Measurements from ENCODE around the gene NHLRC4. TPM values are rescaled to one million over a fixed set of nuclear protein-coding genes. Genes with fewer than 3 reads are reported as not detected.

The NHLRC4 gene
- total and polyA plus RNA-seq, 2 of the 13 experiments (the other 11 are each of a cell fraction or from before 2014, with no cell fraction given): 0.40 to 0.59 TPM

DNA sequence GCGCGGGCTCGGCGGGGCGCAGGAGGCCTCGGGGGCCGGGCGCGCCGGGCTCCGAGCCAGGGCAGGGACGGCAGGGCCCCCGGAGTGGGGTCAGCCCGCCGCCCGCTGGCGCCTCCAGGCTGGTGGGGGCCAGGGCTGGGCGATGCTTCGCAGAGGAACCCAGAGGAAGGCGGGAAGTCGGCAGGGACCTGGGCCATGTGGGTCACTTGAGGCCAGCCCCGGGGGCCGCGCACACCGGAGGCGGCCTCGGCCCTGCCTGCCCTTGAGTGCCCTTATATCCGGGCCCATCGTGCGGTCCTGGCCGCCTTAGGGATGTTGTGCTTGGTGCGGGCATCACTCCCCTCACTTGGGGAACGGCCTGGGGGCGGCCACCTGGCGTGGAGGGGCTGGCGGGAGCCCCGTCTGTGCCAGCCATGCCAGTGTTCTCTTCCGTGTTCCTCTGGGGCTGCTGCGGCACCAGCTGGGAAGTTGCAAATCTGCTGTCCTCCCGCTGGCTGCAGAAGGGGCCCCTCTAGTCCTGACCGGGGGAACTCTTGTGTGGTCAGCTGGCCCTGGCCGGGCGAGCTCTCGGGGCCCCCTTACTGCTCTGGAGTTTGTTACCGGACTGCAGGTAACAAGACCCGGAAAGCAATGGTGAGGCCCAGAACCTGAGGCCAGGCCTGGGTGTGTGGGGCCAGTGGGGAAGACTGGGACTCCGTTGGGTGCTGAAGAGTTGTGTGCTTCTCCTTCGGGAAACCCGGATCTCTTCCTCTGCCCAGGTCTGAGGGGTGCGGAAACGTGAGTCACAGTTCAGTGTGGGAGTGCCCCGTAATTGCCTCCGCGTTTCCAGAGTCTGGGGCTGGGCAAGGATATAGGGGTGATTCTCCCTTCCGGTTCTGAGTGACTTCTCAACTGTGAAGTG is 38.4 kb upstream of the NHLRC4 start (continued):
- no peak for TF ChIP-seq SRSF1 (optimal IDR thresholded peaks at IDR 0.05; ENCODE audit: low read depth, low read length)
- TF ChIP-seq KMT2B (CRISPR knock-in tag; IDR thresholded peaks at IDR 0.05): peak; percentile 42; the same call in 1 of the 2 replicates
- peak; percentile 32; the same call in 1 of the 2 replicates for TF ChIP-seq ZNF501 (CRISPR knock-in tag; IDR thresholded peaks at IDR 0.05)
- TF ChIP-seq ZBTB40 (IDR thresholded peaks at IDR 0.05): no peak
- TF ChIP-seq ZBTB40 (CRISPR knock-in tag; IDR thresholded peaks at IDR 0.05): peak; percentile 63; the same call in 1 of the 2 replicates
- TF ChIP-seq ZSCAN31 (CRISPR knock-in tag; IDR thresholded peaks at IDR 0.05; ENCODE audit: low read depth): 0 out of 2 replicates have a peak, but pooled peaks have one; percentile 67
- no peak for TF ChIP-seq SIX1 (CRISPR knock-in tag; IDR thresholded peaks at IDR 0.05; ENCODE audit: borderline replicate concordance)
- TF ChIP-seq ETV6 (CRISPR knock-in tag; conservative IDR thresholded peaks at IDR 0.05): peak; percentile 34; the same call in 1 of the 2 replicates
- peak; percentile 64 for TF ChIP-seq RBFOX2 (IDR thresholded peaks at IDR 0.05; ENCODE audit: low read depth, low read length)
- TF ChIP-seq SP4 (CRISPR knock-in tag; IDR thresholded peaks at IDR 0.05): 0 out of 2 replicates have a peak, but pooled peaks have one; percentile 16
- TF ChIP-seq, protein P1, sequence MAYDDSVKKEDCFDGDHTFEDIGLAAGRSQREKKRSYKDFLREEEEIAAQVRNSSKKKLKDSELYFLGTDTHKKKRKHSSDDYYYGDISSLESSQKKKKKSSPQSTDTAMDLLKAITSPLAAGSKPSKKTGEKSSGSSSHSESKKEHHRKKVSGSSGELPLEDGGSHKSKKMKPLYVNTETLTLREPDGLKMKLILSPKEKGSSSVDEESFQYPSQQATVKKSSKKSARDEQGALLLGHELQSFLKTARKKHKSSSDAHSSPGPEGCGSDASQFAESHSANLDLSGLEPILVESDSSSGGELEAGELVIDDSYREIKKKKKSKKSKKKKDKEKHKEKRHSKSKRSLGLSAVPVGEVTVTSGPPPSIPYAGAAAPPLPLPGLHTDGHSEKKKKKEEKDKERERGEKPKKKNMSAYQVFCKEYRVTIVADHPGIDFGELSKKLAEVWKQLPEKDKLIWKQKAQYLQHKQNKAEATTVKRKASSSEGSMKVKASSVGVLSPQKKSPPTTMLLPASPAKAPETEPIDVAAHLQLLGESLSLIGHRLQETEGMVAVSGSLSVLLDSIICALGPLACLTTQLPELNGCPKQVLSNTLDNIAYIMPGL (CRISPR knock-in tag; IDR thresholded peaks at IDR 0.05; ENCODE audit: borderline replicate concordance in 1 of 2, low read depth in 1 of 2): peak in 1 of 2 experiments; percentile 35; a peak in 1 of 4 replicates
- TF ChIP-seq KMT2A (CRISPR knock-in tag; IDR thresholded peaks at IDR 0.05): peak; percentile 65; the same call in 1 of the 2 replicates
- TF ChIP-seq MYC (CRISPR knock-in tag; IDR thresholded peaks at IDR 0.05; ENCODE audit: borderline replicate concordance): peak; percentile 42; the same call in 1 of the 2 replicates
- TF ChIP-seq, protein P2, sequence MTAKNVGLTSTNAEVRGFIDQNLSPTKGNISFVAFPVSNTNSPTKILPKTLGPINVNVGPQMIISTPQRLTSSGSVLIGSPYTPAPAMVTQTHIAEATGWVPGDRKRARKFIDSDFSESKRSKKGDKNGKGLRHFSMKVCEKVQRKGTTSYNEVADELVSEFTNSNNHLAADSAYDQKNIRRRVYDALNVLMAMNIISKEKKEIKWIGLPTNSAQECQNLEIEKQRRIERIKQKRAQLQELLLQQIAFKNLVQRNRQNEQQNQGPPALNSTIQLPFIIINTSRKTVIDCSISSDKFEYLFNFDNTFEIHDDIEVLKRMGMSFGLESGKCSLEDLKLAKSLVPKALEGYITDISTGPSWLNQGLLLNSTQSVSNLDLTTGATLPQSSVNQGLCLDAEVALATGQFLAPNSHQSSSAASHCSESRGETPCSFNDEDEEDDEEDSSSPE (CRISPR knock-in tag; IDR thresholded peaks at IDR 0.05): 0 out of 2 replicates have a peak, but pooled peaks have one; percentile 33
- peak; percentile 34; the same call in 1 of the 2 replicates for TF ChIP-seq MEIS2 (CRISPR knock-in tag; IDR thresholded peaks at IDR 0.05)
